GM12873 (cell line): Measurements from ENCODE around the gene SHBG.

Source experiments
- CTCF ChIP-seq: IDR thresholded peaks from 2 replicates; pipeline ENCODE4 v1.5.1; 2012; ENCODE audit warnings: low read depth, mild to moderate bottlenecking, moderate library complexity, low read length, control low read depth; ENCODE audit not compliant: insufficient read depth; ENCODE audit errors: missing control alignments

SHBG gene

GRCh38 chr17:7654832-7655540 is 25.1 kb downstream of the SHBG start:
- TF ChIP-seq CTCF, result no peak

GRCh38 chr17:7655541-7655840 is 25.6 kb downstream of the SHBG start:
- no peak for TF ChIP-seq CTCF

GRCh38 chr17:7656958-7657609 is 27.1 kb downstream of the SHBG start:
- TF ChIP-seq CTCF, result no peak

- TF ChIP-seq CTCF, result no peak
These were observed 37.9 kb downstream of the SHBG start for GRCh38 chr17:7667656-7668406.

GRCh38 chr17:7668482-7668881 is 38.5 kb downstream of the SHBG start:
- no peak for TF ChIP-seq CTCF

- TF ChIP-seq CTCF, result peak; percentile 62
These were observed 43.3 kb downstream of the SHBG start for GRCh38 chr17:7673239-7673638.

GRCh38 chr17:7674934-7675333 is 45.0 kb downstream of the SHBG start:
- no peak for TF ChIP-seq CTCF
